Subcutaneous abdominal adipose tissue (tissue), 5 donors: ENCODE measurements around the gene PPP2R2D.

Experiments
- H3K27ac ChIP-seq: one replicate; pipeline ENCODE4 v1.7.0; 2013; ENCODE audit warnings: low read depth, mild to moderate bottlenecking, inconsistent platforms, low read length, moderate library complexity
- H3K27me3 ChIP-seq, 5 donors: one replicate each; pipeline ENCODE4 v1.7.0; 2013; ENCODE audit warnings: low read length in 5 of 5, inconsistent platforms in 1 of 5; ENCODE audit not compliant: control insufficient read depth in 5 of 5, insufficient read depth in 4 of 5
- H3K36me3 ChIP-seq, 5 donors: one replicate each; pipeline ENCODE4 v1.7.0; 2013; ENCODE audit warnings: low read length in 5 of 5; ENCODE audit not compliant: control insufficient read depth in 5 of 5, insufficient read depth in 5 of 5
- H3K4me1 ChIP-seq, 5 donors: one replicate each; pipeline ENCODE4 v1.7.0; 2013; ENCODE audit warnings: low read length in 5 of 5, mild to moderate bottlenecking in 3 of 5, moderate library complexity in 1 of 5; ENCODE audit not compliant: control insufficient read depth in 5 of 5, insufficient read depth in 5 of 5
- H3K4me3 ChIP-seq, 5 donors: one replicate each; pipeline ENCODE4 v1.7.0; 2013; ENCODE audit warnings: low read length in 5 of 5, low read depth in 1 of 5
- H3K9ac ChIP-seq, 5 donors: one replicate each; pipeline ENCODE4 v1.7.0; 2013; ENCODE audit warnings: low read length in 5 of 5, mild to moderate bottlenecking in 4 of 5, moderate library complexity in 3 of 5
- H3K9me3 ChIP-seq, 5 donors: one replicate each; pipeline ENCODE4 v1.7.0; 2013; ENCODE audit warnings: low read length in 5 of 5; ENCODE audit not compliant: control insufficient read depth in 5 of 5
- donor health status: healthy.
- donor health status: healthy.
- donor health status: healthy.
- donor health status: healthy.
- donor health status: healthy.

Gene PPP2R2D

DNA sequence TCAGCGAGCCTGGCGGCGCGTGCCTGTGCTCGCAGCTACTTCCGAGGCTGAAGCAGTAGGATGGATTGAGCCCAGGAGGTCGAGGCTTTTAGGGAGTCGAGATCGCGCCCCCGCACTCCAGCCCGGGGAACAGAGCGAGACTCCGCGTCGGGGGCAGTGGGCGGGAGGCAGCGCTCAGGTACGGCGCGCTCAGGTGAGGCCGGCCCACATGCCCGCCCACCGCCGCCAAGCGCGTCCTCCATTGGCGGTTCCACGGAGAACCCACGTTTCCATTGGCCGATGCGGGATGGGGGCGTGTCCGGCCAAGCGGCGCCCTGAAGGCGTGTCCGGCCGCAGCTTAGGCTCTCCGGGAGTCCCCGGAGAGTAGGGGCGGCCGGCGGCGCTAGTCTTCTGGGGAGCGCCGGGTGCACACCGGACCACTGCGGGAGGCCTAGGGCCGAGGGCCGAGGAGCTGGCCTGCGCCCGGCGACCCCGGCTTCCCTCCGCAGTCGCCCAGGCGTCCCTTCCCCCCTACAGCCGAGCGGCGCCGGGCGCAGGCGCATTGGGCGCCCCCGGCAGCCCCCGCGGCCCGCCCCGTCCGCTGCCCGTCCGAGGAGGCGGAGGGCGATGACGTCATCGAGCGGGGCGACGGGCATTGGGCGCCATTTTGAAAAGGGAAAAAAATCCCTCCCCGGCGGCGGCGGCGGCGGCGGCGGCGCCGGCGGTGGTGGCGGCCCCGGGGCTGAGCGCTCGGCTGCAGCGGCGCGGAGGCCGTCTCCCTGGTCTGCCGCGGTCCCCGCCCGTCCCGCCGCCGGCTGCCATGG lies at the start of gene PPP2R2D:
Gene PPP2R2D (plus strand): TSS at position 659 of the 803 bp plus-strand sequence. CDS start 141 bp downstream, at position 800.
- Histone ChIP-seq H3K4me1 (peaks cover 5 to 44% (median 33%) of the 10 kb centered on the region in 5 donors), H3K9ac (peak within 1 kb of the TSS; percentile 85 to 95 (median 92)), H3K4me3 (peak within 1 kb of the TSS; percentile 75 to 86 (median 78)), H3K27ac (peak within 1 kb of the TSS; percentile 86), H3K27me3 (peaks cover 4 to 11% (median 6%) of the 10 kb centered on the region in 5 donors), H3K9me3 (no peaks in the 10 kb centered on the region), H3K36me3 (peaks cover 0 to 5% (median 1%) of the 10 kb centered on the region in 5 donors)

DNA sequence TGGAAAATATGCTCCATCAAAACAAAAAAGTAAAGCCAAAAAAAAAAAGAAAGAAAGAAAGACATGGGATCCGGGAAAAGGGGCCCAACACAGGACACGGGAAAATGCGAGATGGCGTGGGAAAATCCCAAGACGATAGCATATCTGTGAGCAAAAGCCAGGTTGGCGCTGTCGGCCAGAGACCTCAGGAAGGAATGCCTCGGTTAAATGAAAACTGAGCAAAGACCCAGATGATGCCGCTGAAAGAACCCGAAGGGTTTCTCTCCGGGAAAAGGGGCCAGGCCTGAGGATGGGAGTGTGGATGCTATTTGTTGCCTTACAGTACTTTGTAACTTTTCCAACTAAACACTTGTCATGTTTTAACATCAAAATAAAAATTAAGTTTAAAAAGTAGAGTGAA lies 49.5 kb upstream of the PPP2R2D start:
- Histone ChIP-seq H3K9me3 (no peaks in the 10 kb centered on the region), H3K27me3 (peaks cover 3 to 29% (median 15%) of the 10 kb centered on the region in 5 donors), H3K9ac (peak overlapping the region in 1 of 5 donors; percentile 84), H3K36me3 (no peaks in the 10 kb centered on the region), H3K4me3 (no peak overlapping the region), H3K27ac (no peak overlapping the region), H3K4me1 (peaks cover 0 to 3% (median 0%) of the 10 kb centered on the region in 5 donors)

DNA sequence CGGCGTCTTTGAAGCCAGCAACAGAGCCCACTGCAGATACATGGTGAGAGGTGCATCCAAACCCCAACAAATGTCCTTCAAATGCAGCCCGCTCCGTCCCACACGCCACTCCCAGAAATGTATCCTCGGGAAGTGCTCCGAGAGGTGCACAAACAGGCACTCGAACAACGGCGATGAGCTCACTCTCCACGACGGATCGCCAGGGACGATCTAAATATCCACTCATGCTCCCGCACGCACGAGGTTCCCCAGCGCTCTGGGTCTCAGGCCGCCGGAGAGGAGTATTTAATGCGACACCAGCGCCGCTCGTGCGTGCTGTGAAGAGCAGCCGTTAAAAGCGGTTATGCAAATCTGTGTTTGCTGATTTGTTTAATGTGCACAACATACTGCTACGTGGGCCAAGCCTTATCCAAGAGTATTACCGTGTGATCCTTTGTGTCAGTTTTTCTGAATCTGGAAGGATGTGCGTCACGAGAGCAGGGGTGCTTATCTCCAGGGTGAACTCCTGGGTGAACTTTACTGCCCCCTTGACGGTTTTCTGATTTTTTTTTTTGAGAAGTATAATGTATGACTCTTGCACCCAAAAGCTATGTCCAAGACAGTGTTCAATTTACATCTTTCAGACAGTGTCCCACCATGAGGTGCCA lies 48.5 kb upstream of the PPP2R2D start:
- H3K36me3 ChIP-seq: no peaks in the 10 kb centered on the region
- no peak overlapping the region for H3K27ac ChIP-seq
- H3K9ac ChIP-seq: no peak overlapping the region
- peaks cover 2 to 28% (median 18%) of the 10 kb centered on the region in 5 donors for H3K27me3 ChIP-seq
- H3K4me1 ChIP-seq: peaks cover 0 to 3% (median 0%) of the 10 kb centered on the region in 5 donors
- H3K9me3 ChIP-seq: no peaks in the 10 kb centered on the region
- no peak overlapping the region for H3K4me3 ChIP-seq

DNA sequence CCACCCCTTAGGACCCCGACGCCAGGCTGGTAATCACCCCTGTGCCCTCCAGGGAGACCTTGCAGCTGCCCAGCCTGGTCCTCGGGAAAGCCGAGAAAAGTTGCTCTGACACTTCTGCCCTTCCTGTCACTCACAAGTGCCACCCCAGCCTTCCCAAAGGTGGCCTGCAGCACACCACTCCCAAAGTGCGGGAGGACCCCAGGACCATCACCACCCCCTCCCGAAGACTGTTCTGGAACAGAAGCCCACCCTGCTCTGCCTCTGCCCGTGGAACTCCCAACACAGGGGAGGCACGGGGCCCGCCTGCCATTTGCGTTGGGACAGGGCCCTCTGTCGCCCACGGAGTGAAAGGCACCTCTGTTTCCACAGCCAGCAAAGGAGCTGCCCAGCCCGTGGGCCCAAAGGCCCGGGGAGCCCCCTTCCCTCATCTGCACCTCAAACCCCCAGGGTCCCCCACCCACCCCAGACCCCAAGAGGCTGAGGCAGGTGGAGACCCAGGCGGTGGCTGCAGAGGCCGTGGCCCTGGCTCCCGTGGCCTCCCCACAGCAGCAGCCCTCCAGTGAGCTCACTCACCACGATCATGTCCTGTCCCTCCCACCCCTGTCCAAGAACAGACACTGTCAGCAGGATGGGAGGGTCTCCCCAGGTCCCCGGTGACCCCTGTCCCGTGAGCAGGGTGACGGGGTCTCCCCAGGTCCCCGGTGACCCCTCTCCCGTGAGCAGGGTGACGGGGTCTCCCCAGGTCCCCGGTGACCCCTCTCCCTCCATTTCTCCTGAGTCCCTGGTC lies 47.8 kb upstream of the PPP2R2D start:
- H3K9ac ChIP-seq: no peak overlapping the region
- peaks cover 3 to 27% (median 17%) of the 10 kb centered on the region in 5 donors for H3K27me3 ChIP-seq
- no peak overlapping the region for H3K27ac ChIP-seq
- H3K4me1 ChIP-seq: peaks cover 0 to 3% (median 0%) of the 10 kb centered on the region in 5 donors
- no peak overlapping the region for H3K4me3 ChIP-seq
- no peaks in the 10 kb centered on the region for H3K9me3 ChIP-seq
- H3K36me3 ChIP-seq: no peaks in the 10 kb centered on the region

DNA sequence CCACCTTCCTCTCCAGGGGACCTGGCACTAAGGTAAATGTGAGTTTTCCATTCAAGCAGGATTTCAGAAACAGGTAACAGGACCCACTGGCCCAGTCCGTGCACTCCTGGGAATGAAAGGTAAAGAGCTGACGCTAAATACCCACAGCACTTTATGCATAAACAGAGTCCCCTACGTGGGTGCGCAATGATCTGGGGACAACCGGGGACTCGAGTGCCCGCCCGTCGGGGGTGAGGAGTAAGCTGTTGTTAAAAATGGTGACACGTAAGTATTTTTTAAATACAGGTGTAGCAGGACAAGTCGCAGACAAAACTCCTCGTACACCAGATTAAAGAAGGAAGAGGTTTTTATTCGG lies 47.2 kb upstream of the PPP2R2D start:
- no peaks in the 10 kb centered on the region for H3K36me3 ChIP-seq
- H3K4me3 ChIP-seq: no peak overlapping the region
- H3K9me3 ChIP-seq: no peaks in the 10 kb centered on the region
- peaks cover 3 to 27% (median 17%) of the 10 kb centered on the region in 5 donors for H3K27me3 ChIP-seq
- H3K27ac ChIP-seq: no peak overlapping the region
- peaks cover 0 to 3% (median 0%) of the 10 kb centered on the region in 5 donors for H3K4me1 ChIP-seq
- H3K9ac ChIP-seq: no peak overlapping the region

DNA sequence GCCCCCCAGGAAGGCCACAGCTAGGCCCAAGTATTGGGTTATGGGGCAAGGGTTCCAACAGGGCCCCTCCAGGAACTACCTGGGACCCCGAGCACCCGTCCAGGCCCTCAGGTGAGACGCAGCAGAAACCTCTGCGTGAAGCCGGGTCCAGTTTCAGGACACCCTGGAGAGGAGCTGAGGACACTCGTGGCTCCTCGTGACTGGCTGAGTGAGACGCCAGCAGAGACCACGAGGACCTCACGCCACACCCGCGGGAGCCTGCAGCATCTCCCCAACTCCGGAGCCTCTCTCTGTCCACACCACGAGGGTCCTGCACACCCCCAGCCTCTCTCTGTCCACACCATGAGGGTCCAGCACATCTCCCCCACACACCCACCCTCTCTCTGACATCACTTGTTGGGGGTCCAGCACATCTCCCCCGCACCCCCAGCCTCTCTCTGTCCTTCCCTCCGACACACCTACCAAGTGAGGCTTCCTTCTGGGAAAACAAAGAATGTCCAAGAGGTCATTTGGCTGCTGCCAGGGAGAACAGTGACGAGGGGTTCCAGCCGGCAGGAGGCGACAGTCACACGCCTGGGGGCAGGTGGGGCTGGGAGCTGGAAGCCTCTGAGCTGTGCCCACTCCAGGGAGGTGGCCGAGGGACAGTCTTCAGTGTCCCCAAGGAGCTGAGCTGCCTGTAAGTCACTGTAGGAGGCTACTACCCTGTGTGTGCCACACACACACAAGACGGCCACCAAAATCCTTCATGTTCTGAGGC lies 46.1 kb upstream of the PPP2R2D start:
- Histone ChIP-seq H3K9me3 (no peaks in the 10 kb centered on the region), H3K27me3 (peaks cover 9 to 32% (median 20%) of the 10 kb centered on the region in 5 donors), H3K4me3 (no peak overlapping the region), H3K27ac (no peak overlapping the region), H3K9ac (no peak overlapping the region), H3K36me3 (no peaks in the 10 kb centered on the region), H3K4me1 (peaks cover 0 to 3% (median 0%) of the 10 kb centered on the region in 5 donors)

DNA sequence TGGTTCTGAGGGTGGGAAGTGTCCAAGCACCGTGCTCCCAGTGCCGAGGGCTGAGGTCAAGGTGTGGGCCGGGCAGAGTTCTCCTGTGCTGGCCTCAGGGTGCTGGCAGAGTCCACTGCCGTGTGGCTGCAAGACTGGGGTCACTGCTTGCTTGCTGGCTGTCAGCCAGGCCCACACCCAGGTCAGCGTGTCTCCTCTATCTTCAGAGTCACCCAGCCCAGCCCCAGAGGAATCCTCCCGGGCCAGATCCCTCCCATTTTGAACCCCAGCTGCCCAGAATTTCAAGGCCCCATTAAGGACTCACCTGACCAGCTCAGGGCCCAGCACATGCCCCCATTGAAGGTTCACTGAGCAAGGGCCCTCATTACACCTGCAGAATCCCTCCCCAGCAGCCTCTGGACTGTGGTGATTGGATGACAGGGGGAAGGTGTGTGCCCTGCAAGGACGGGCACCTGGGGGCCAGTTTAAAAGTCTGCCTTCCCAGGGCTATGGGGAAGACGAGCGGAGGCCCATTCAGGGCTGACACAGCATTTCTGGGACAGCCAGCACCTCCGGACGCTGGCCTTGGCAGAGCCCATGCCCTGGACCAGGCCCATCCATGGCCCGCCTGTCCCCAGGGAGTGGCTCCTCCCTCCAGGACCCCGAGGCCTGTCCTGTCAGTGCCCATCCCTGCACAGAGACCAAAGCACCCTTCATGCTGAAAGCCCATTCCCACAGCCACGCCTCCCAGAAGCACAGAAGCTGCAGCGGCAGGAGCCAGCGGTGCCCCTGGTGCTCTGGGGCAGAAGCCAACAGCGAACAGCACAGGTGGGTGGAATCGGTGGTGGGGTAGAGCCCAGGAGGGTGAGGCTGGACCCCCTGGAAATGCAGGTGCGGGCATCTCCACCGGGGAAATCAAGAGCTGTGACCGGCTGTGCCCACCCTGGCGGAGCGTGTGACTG lies 45.1 kb upstream of the PPP2R2D start:
- Histone ChIP-seq H3K4me3 (no peak overlapping the region), H3K27me3 (peaks cover 10 to 32% (median 25%) of the 10 kb centered on the region in 5 donors), H3K9ac (no peak overlapping the region), H3K9me3 (no peaks in the 10 kb centered on the region), H3K4me1 (peaks cover 0 to 3% (median 0%) of the 10 kb centered on the region in 5 donors), H3K27ac (no peak overlapping the region), H3K36me3 (no peaks in the 10 kb centered on the region)

DNA sequence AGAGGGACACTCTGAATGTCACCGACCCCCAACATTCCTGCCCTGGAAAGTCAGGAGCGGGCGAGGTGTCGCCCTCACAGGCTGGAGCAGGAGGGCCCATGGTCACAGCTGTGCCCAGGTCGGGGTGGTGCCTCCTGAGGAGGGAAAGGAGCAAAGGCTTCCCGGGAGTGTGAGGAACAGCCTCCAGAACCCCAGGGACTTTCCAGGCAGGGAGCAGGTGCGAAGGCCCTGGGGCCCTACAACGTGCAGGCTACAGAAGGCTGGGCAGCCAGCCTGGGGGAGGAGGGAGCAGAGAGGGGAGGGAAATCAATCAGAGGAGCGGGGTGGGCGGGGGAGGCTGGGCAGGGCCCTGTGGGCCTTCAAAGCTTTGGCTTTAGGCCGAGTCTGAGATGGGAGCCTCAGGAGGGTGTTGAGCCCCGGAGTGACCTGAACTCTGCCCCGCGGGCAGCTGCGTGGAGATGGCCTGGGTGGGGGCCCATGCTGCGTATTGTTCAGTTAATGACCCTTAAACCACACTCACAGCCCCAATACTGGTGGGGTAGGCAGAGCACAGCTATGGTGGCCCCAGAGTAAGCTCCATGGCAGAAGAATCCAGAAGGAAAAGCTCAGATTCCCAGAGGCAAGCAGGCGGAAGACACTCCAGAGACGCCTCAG lies 44.2 kb upstream of the PPP2R2D start:
- no peaks in the 10 kb centered on the region for H3K4me1 ChIP-seq
- no peaks in the 10 kb centered on the region for H3K9me3 ChIP-seq
- no peak overlapping the region for H3K4me3 ChIP-seq
- no peak overlapping the region for H3K27ac ChIP-seq
- no peaks in the 10 kb centered on the region for H3K36me3 ChIP-seq
- no peak overlapping the region for H3K9ac ChIP-seq
- H3K27me3 ChIP-seq: peaks cover 13 to 36% (median 27%) of the 10 kb centered on the region in 5 donors
